AG10803 (cell line): ENCODE measurements around the gene NEUROG3.
"Not testable (repeated sequence)": the region's sequence is repeated elsewhere in the genome, so short reads cannot be mapped to it uniquely, and the experiment has no call there.

Experiments
- DNase-seq: peaks from one replicate; pipeline ENCODE4 v3.0.0; 2010; ENCODE audit warnings: low read depth
- H3K4me3 ChIP-seq: 2 replicates; pipeline ENCODE4 v1.5.1; 2011; ENCODE audit warnings: mild to moderate bottlenecking, low read length, control low read depth
- TF ChIP-seq, protein P1 (sequence below): conservative IDR thresholded peaks from 2 replicates; pipeline ENCODE4 v1.5.1; 2011; ENCODE audit warnings: mild to moderate bottlenecking, low read length, control low read depth, inconsistent platforms

NEUROG3 gene

DNA sequence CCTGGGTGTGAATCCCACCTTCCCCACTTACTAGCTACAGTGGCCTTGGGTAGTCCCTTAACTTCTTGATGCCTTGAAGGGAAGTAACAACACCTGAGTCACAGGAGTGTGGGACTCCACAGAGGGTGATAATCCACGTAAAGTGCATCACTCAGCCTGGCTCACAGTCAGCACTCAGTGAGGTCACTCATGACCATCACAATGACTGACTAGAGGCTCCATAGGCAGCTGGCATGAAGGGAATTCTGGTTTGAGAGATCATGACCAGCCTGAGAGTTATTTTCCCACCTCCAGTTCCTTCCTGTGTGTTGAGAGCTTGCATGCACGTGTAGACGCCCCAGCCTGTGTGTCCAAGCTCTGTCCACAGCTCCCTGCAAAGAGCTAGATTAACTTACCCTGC, 34.8 kb downstream of the NEUROG3 start:
- TF ChIP-seq, protein P1, sequence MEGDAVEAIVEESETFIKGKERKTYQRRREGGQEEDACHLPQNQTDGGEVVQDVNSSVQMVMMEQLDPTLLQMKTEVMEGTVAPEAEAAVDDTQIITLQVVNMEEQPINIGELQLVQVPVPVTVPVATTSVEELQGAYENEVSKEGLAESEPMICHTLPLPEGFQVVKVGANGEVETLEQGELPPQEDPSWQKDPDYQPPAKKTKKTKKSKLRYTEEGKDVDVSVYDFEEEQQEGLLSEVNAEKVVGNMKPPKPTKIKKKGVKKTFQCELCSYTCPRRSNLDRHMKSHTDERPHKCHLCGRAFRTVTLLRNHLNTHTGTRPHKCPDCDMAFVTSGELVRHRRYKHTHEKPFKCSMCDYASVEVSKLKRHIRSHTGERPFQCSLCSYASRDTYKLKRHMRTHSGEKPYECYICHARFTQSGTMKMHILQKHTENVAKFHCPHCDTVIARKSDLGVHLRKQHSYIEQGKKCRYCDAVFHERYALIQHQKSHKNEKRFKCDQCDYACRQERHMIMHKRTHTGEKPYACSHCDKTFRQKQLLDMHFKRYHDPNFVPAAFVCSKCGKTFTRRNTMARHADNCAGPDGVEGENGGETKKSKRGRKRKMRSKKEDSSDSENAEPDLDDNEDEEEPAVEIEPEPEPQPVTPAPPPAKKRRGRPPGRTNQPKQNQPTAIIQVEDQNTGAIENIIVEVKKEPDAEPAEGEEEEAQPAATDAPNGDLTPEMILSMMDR = no peak
- H3K4me3 ChIP-seq = no peak overlapping the region
- DNase-seq = no peak

DNA sequence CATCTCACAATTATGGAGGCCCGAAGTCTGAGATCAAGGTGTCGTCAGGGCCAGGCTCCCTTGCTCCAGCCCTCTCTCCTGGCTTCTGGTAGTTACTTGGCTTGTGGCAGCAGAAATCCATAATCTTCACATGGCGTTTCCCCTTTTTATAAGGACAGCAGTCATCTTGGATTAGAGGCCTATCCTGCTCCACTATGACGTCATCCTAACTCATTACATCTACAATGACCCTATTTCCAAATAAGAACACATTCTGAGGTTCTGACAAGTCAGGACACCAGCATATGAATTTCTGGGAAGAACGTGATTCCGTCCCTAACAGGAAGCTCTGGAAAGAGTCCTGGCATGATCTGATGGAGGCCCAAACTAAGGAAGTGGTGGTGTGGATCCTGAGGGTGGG, 35.8 kb downstream of the NEUROG3 start:
- TF ChIP-seq, protein P1 = no peak
- no peak overlapping the region for H3K4me3 ChIP-seq
- DNase-seq = no peak

GRCh38 chr10:69536521-69536920, 36.7 kb downstream of the NEUROG3 start:
- not testable (repeated sequence) for DNase-seq, H3K4me3 ChIP-seq

GRCh38 chr10:69533658-69534057, 39.6 kb downstream of the NEUROG3 start:
- TF ChIP-seq, protein P1 = no peak
- no peak for DNase-seq
- no peak overlapping the region for H3K4me3 ChIP-seq

DNA sequence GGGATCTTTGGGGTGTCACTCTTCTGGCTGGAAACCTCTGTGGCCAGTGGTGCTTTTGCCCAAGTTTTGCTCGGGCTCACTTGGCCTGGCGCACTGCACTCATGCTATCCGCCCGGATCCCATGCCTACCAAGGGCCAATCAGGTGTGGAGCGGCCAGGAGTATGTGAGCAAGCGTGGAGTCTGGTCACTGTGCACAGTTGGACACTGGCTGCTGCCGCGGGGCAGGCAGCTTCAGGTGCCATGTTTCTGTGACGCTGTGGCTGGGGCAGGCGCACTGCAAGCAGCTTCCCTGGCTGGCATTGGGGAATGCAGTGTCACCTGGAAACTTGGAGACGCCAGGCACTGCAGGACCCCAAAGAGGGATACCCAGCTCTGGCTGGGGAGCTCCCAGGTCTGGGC, 45.3 kb downstream of the NEUROG3 start:
- no peak overlapping the region for H3K4me3 ChIP-seq
- TF ChIP-seq, protein P1 = no peak

More for the DNA sequence above, 45.3 kb downstream of the NEUROG3 start:
- no peak for DNase-seq
